T-cell (primary cell): ENCODE measurements around the gene DHX57. TPM values are rescaled to one million over a fixed set of nuclear protein-coding genes. Genes with fewer than 3 reads are reported as not detected.
A peak's percentile ranks its signal among the peaks of the same experiment; 100 is the strongest.

ENCODE experiments used
- ATAC-seq, 4 experiments: fragments of 200-7000 bp in 3 of 4; fragments of 150-1000 bp in 1 of 4; cut with Tn5 transposase; replicated peaks in 1 of 4; 1 replicate in 3 of 4; 2 replicates in 1 of 4; pipeline ENCODE4 v1.10.0; 2021; ENCODE audit warnings: moderate library complexity in 3 of 4, mild to moderate bottlenecking in 2 of 4, moderate number of reproducible peaks in 1 of 4
- CTCF ChIA-PET, 2 donors: fragments of 300-600 bp; sonication (Branson Sonifier 250); formaldehyde crosslinking; loops; one replicate each; lab custom pipeline; 2022; ENCODE audit warnings: antibody characterized with exemption in 2 of 2; lab: Charles Lee
- POLR2A ChIA-PET, 2 donors: fragments of 300-600 bp; sonication (Branson Sonifier 250); formaldehyde crosslinking; loops; one replicate each; lab custom pipeline; 2022; ENCODE audit warnings: antibody characterized with exemption in 2 of 2; lab: Charles Lee
- DNase-seq, 35 experiments: peaks; one replicate each; pipeline versions ENCODE4 v3.0.0 to v3.0.0-alpha.2; 2013 to 2023
- H3K27ac ChIP-seq: one replicate; pipeline ENCODE4 v1.5.1; 2013; ENCODE audit warnings: low read length
- H3K27me3 ChIP-seq, 2 experiments: replicated peaks in 1 of 2; 1 replicate in 1 of 2; 2 replicates in 1 of 2; pipeline versions ENCODE4 v1.6.1 to v1.7.0; 2013; ENCODE audit warnings: low read length in 1 of 2, mixed read lengths in 1 of 2; ENCODE audit not compliant: control insufficient read depth in 2 of 2, insufficient read depth in 2 of 2; ENCODE audit errors: extremely low read depth in 1 of 2
- H3K36me3 ChIP-seq, 2 donors: 1 replicate in 1 of 2; 2 replicates in 1 of 2; pipeline versions ENCODE4 v1.6.1 to v1.7.0; 2013; ENCODE audit warnings: low read length in 1 of 2; ENCODE audit not compliant: control insufficient read depth in 2 of 2, insufficient read depth in 1 of 2; ENCODE audit errors: extremely low read depth in 1 of 2
- H3K4me1 ChIP-seq, 2 experiments: 1 replicate in 1 of 2; 2 replicates in 1 of 2; pipeline versions ENCODE4 v1.6.1 to v1.7.0; 2013; ENCODE audit warnings: low read length in 2 of 2, mixed read lengths in 1 of 2; ENCODE audit not compliant: insufficient read depth in 2 of 2, control insufficient read depth in 1 of 2; ENCODE audit errors: extremely low read depth in 1 of 2
- H3K4me3 ChIP-seq, 2 donors: 1 replicate in 1 of 2; 2 replicates in 1 of 2; pipeline versions ENCODE4 v1.5.1 to v1.7.0; 2013; ENCODE audit warnings: mild to moderate bottlenecking in 2 of 2, low read length in 1 of 2, moderate library complexity in 1 of 2; ENCODE audit not compliant: control insufficient read depth in 1 of 2; ENCODE audit errors: extremely low read depth in 1 of 2
- H3K9me3 ChIP-seq: 2 replicates; pipeline ENCODE4 v1.7.0; 2013
- H3K27ac Mint-ChIP-seq, 2 donors: one replicate each; pipeline ENCODE4 v1.8.0; 2020 to 2021; ENCODE audit warnings: mild to moderate bottlenecking in 2 of 2, mixed read lengths in 2 of 2
- H3K27me3 Mint-ChIP-seq, 2 donors: one replicate each; pipeline ENCODE4 v1.8.0; 2021 to 2022; ENCODE audit warnings: mixed read lengths in 2 of 2
- H3K36me3 Mint-ChIP-seq: one replicate; pipeline ENCODE4 v1.8.0; 2021; ENCODE audit warnings: mixed read lengths
- H3K4me1 Mint-ChIP-seq, 3 donors: one replicate each; pipeline ENCODE4 v1.8.0; 2020 to 2022; ENCODE audit warnings: mixed read lengths in 3 of 3, mild to moderate bottlenecking in 1 of 3
- H3K4me3 Mint-ChIP-seq, 3 donors: one replicate each; pipeline ENCODE4 v1.8.0; 2020 to 2022; ENCODE audit warnings: mild to moderate bottlenecking in 3 of 3, mixed read lengths in 3 of 3, moderate library complexity in 3 of 3
- H3K9me3 Mint-ChIP-seq, 3 donors: one replicate each; pipeline ENCODE4 v1.8.0; 2020 to 2022; ENCODE audit warnings: mixed read lengths in 3 of 3
- WGBS: methylation state at CpG from one replicate; pipeline ENCODE4 v1.1.5; 2013; ENCODE audit warnings: missing lambda C conversion rate; ENCODE audit not compliant: insufficient coverage; 5-methylcytosine and 5-hydroxymethylcytosine counted together
- total RNA-seq, 35 experiments: library from RNA in 6 of 35; stranded (reverse) in 6 of 35; fragments of 120-200 nt in 1 of 35; gene quantifications; one replicate each; pipeline versions ENCODE4 v1.2.1 to v1.2.4 and lab custom pipeline; 2013 to 2026

DHX57 gene, protein sequence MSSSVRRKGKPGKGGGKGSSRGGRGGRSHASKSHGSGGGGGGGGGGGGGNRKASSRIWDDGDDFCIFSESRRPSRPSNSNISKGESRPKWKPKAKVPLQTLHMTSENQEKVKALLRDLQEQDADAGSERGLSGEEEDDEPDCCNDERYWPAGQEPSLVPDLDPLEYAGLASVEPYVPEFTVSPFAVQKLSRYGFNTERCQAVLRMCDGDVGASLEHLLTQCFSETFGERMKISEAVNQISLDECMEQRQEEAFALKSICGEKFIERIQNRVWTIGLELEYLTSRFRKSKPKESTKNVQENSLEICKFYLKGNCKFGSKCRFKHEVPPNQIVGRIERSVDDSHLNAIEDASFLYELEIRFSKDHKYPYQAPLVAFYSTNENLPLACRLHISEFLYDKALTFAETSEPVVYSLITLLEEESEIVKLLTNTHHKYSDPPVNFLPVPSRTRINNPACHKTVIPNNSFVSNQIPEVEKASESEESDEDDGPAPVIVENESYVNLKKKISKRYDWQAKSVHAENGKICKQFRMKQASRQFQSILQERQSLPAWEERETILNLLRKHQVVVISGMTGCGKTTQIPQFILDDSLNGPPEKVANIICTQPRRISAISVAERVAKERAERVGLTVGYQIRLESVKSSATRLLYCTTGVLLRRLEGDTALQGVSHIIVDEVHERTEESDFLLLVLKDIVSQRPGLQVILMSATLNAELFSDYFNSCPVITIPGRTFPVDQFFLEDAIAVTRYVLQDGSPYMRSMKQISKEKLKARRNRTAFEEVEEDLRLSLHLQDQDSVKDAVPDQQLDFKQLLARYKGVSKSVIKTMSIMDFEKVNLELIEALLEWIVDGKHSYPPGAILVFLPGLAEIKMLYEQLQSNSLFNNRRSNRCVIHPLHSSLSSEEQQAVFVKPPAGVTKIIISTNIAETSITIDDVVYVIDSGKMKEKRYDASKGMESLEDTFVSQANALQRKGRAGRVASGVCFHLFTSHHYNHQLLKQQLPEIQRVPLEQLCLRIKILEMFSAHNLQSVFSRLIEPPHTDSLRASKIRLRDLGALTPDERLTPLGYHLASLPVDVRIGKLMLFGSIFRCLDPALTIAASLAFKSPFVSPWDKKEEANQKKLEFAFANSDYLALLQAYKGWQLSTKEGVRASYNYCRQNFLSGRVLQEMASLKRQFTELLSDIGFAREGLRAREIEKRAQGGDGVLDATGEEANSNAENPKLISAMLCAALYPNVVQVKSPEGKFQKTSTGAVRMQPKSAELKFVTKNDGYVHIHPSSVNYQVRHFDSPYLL (N-terminal part only)
- total RNA-seq (10 to 100 TPM; 14.2 to 20.5 (median 16.0) TPM), total RNA-seq (lab: John Stamatoyannopoulos, UW) (19.9 to 48.1 (median 29.0) reads per million in 29 experiments)
- 19.1 TPM for total RNA-seq (2013)

DNA sequence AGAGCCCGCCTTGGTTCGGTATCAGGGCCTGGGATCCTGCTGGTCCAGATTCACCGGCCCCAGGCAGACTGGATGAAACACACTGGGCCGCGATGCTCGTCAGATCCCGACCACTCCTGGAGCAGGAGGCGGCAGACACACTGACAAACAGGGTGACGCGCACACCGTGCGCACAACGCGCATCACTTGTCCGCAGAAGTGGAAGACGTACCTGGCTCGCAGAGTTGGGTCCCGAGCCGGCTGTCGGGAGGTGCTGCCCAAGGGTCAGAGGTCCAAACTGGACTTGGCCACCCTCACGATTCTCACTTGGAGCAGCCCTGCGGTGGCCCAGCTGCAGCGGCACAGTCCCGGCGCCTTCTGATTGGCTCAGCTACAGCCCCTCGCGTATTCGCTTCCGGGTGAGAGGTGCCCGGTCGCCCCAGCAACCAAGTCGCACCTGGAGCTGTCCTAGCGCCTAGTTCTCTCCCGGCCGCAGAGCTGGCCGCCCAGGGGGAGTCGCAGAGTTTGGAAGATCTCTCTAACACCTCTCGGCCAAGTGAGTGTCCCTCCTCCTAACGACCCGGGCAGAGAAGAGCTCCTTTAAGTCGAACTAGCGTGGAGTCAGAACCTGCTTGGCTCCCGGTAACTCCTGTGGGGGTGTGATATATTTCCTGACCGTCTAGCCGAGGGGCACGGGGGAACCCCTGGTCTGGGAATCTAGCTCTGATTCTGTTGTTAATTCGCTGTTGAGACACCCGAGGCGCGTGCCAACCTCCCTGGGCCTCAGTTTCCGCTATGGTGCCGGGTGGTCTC is at the start of gene DHX57, which contains the start of gene MORN2:
TSS of gene DHX57 (minus strand) at position 359 of the 792 bp plus-strand sequence. CDS start 7,529 bp downstream, outside the sequence.
TSS of gene MORN2 (plus strand) at position 401 of the 792 bp plus-strand sequence.
- Mint-ChIP-seq H3K9me3 (peaks cover 0 to 13% (median 3%) of the 10 kb centered on the region in 3 donors), H3K36me3 (peaks cover 16% of the 10 kb centered on the region), H3K27me3 (no peaks in the 10 kb centered on the region), H3K27ac (peak within 1 kb of the TSS; percentile 82 to 88), H3K4me1 (peaks cover 25 to 43% (median 40%) of the 10 kb centered on the region in 3 donors), H3K4me3 (peak within 1 kb of the TSS; percentile 95 to 99 (median 95))
- DNase-seq: peak; percentile 58 to 89 (median 76)
- peak within 1 kb of the TSS; percentile 79 to 88 for H3K4me3 ChIP-seq
- H3K27ac ChIP-seq: peak within 1 kb of the TSS; percentile 49
- ChIA-PET POLR2A (interaction anchor here (0.5 to 1.8 kb wide), 5 partner anchors 70 to 1974 kb away, joined by 3 to 13 read pairs (median 3); partner anchors contain the start of gene SRSF7 (in 1 of the 2)), CTCF (interaction anchor here in 1 of 2 donors (1.0 kb wide), 1 partner anchor 294 kb away, joined by 3 read pairs; no protein-coding TSS in a partner anchor)
- ATAC-seq: peak; percentile 97 to 99 (median 98)
- peaks cover 2% of the 10 kb centered on the region for H3K9me3 ChIP-seq
- H3K27me3 ChIP-seq: no peaks in the 10 kb centered on the region
- WGBS: 3% methylated on average over 47 of the region's 52 CpGs
- H3K4me1 ChIP-seq: peaks cover 7 to 10% of the 10 kb centered on the region in 2 experiments
- no peaks in the 10 kb centered on the region for H3K36me3 ChIP-seq

DNA sequence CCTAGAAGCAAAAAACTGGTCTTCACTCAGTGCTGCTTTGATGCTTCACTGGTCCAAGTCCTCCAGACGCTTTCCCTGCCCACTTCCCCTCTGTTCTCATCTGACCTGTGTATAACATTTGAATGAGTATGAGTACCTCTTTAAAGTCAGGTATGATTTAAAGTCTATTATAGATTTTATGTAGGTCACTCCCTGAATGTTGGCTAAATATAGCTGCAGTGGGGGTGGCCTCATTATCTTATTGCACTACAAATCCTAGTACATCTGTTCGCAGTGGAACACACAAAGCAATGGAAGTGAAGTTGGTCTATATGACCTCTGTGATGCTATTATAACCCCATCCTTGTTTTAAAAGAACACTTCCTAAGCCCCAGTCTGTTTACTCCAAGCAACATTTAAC is 47.2 kb upstream of the DHX57 start:
- ATAC-seq: no peak
- no peaks in the 10 kb centered on the region for H3K36me3 ChIP-seq
- no peaks in the 10 kb centered on the region for H3K9me3 ChIP-seq
- H3K4me1 ChIP-seq: no peaks in the 10 kb centered on the region
- Mint-ChIP-seq H3K36me3 (no peaks in the 10 kb centered on the region), H3K4me1 (no peaks in the 10 kb centered on the region), H3K27me3 (peaks cover 0 to 2% of the 10 kb centered on the region in 2 donors), H3K27ac (no peak overlapping the region), H3K4me3 (no peak overlapping the region), H3K9me3 (no peaks in the 10 kb centered on the region)
- H3K4me3 ChIP-seq: no peak overlapping the region
- WGBS: no CpG with 5 or more reads among the region's 2 CpGs
- H3K27me3 ChIP-seq: no peaks in the 10 kb centered on the region
- ChIA-PET POLR2A (no interaction called here), CTCF (interaction anchor here in 1 of 2 donors (0.6 kb wide), 1 partner anchor 305 kb away, joined by 3 read pairs; no protein-coding TSS in a partner anchor)
- no peak for DNase-seq
- no peak overlapping the region for H3K27ac ChIP-seq

DNA sequence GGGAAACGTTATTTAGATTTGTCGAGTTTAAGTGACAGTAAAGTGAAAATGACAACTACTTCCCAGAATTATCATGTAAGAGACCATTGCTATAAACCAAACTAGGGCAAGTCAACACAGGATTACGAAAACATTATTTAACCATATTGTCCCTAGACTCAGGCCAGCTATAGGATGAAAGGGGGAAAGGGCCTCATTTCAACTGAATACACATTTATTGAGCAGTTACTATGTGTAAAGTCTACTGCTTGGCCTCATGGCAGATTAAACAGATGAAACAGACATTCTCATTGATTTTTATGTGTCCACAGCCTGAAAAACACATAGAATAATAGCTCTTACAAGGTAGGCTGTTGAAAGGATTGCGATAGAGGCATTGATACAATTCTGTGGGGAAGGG is 46.7 kb upstream of the DHX57 start:
- peaks cover 0 to 2% of the 10 kb centered on the region in 2 donors for H3K27me3 Mint-ChIP-seq
- 100% methylated on average over 1 of the region's 4 CpGs for WGBS
- no peaks in the 10 kb centered on the region for H3K4me1 Mint-ChIP-seq
- no peaks in the 10 kb centered on the region for H3K9me3 Mint-ChIP-seq
- Histone ChIP-seq H3K27me3 (no peaks in the 10 kb centered on the region), H3K4me3 (no peak overlapping the region), H3K9me3 (no peaks in the 10 kb centered on the region), H3K36me3 (no peaks in the 10 kb centered on the region), H3K27ac (no peak overlapping the region), H3K4me1 (no peaks in the 10 kb centered on the region)
- H3K36me3 Mint-ChIP-seq: no peaks in the 10 kb centered on the region
- POLR2A ChIA-PET: no interaction called here
- no peak overlapping the region for H3K4me3 Mint-ChIP-seq
- CTCF ChIA-PET: interaction anchor here in 1 of 2 donors (0.6 kb wide), 1 partner anchor 306 kb away, joined by 3 read pairs; no protein-coding TSS in a partner anchor
- no peak overlapping the region for H3K27ac Mint-ChIP-seq
- DNase-seq (no peak), ATAC-seq (no peak)

DNA sequence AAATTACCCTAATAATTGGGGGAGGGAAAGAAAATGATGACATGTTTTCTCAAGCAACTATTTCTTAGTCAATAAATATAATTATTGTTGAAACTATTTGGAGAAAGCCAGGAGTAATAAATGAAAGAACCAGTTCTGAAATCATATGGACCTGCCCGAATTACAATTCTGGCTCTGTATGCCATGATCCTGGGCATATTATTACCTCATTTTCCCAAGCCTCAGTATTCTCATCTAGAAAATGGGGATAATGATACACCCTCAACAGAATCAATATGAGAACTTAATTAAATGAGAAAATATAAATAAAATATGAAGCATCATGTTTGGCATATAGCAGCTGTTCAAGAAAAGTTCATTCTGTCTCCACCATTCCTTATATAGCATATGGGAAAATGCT is 36.9 kb upstream of the DHX57 start:
- Mint-ChIP-seq H3K4me1 (peaks cover 0 to 8% (median 0%) of the 10 kb centered on the region in 3 donors), H3K9me3 (no peaks in the 10 kb centered on the region), H3K27me3 (no peaks in the 10 kb centered on the region), H3K36me3 (no peaks in the 10 kb centered on the region), H3K4me3 (no peak overlapping the region), H3K27ac (no peak overlapping the region)
- H3K27ac ChIP-seq: no peak overlapping the region
- ChIA-PET CTCF (no interaction called here), POLR2A (no interaction called here)
- no peaks in the 10 kb centered on the region for H3K36me3 ChIP-seq
- H3K4me3 ChIP-seq: no peak overlapping the region
- ATAC-seq (no peak), DNase-seq (no peak)
- H3K4me1 ChIP-seq: no peaks in the 10 kb centered on the region
- no peaks in the 10 kb centered on the region for H3K9me3 ChIP-seq
- H3K27me3 ChIP-seq: no peaks in the 10 kb centered on the region
- WGBS: no CpG with 5 or more reads among the region's 1 CpG

DNA sequence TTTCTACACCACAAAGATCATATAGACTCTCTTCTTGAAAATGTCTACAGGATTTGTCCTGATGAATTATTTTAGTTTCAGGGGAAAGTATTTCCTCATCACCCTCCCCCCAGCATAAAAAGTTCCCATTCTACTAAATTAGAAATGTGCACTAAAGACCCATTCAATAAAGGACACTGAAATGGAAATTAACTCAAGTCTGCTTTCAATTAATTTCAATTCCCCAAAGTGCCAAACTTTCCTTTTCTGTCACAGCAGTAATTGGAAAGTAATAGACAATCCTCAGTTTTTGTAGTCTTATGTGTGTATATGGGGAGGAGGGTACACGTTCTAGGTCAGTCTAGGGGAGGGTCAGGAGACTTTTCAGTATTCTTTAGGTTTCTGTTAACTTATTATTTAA is 35.5 kb upstream of the DHX57 start:
- Mint-ChIP-seq H3K4me1 (peaks cover 0 to 8% (median 0%) of the 10 kb centered on the region in 3 donors), H3K27me3 (no peaks in the 10 kb centered on the region), H3K36me3 (no peaks in the 10 kb centered on the region), H3K9me3 (no peaks in the 10 kb centered on the region), H3K27ac (no peak overlapping the region), H3K4me3 (no peak overlapping the region)
- Histone ChIP-seq H3K27ac (no peak overlapping the region), H3K4me1 (no peaks in the 10 kb centered on the region), H3K27me3 (no peaks in the 10 kb centered on the region), H3K36me3 (no peaks in the 10 kb centered on the region), H3K4me3 (no peak overlapping the region), H3K9me3 (no peaks in the 10 kb centered on the region)
- ATAC-seq (no peak), DNase-seq (no peak)
- POLR2A ChIA-PET: no interaction called here
- CTCF ChIA-PET: no interaction called here
- no CpG with 5 or more reads among the region's 1 CpG for WGBS
